Smooth muscle cell of the brain vasculature (primary cell): ENCODE results near the gene TNFRSF11A.

Source experiments
- DNase-seq: peaks from one replicate; pipeline ENCODE4 v3.0.0-alpha.2; 2012; ENCODE audit warnings: low read depth, low spot score

Gene TNFRSF11A

DNA sequence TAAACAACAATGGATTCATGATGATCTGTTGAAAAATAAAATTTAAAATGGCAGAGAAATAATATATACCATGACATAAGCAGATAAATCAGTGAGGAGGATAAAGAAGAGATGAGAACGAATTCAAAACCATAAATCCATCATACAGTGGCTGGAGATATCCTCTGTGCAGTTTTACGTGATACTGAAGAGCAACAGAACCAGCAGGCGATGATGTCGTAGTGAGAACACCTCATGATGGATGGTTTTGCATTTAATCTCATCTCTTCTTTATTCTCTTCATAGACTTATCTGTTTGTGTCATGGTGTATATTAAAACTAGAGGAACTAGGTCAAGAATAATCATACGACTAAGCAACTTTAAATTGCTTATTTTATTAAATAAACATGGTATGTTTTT is 56.3 kb downstream of the TNFRSF11A start:
- no peak for DNase-seq

DNA sequence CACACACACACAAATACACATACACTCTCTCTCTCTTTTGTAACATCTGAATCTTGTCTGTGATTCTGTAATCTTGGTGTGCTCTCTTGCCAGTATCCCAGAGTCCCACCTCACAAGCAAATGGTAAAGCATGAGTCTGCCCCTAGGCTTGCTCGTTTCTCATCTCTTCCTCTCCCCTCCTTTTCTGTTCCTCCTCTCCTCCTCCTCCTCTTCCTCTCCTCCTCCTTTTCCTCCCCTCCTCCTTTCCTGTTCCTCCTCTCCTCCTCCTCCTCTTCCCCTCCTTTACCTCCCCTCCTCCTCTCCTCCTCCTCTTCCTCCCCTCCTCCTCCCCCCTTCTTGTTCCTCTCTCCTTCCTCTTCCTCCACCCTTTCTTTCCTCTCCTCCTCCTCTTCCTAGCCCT is 59.0 kb downstream of the TNFRSF11A start:
- DNase-seq, result no peak

DNA sequence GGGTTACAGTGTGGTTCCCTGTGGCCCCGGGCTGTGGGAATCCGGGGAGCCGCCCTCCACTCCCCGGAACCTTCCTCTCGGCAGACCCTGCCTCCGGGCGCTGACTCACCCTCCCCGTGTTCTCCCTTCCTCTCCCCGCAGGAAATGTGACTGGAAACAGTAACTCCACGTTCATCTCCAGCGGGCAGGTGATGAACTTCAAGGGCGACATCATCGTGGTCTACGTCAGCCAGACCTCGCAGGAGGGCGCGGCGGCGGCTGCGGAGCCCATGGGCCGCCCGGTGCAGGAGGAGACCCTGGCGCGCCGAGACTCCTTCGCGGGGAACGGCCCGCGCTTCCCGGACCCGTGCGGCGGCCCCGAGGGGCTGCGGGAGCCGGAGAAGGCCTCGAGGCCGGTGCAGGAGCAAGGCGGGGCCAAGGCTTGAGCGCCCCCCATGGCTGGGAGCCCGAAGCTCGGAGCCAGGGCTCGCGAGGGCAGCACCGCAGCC is 59.5 kb downstream of the TNFRSF11A start:
- DNase-seq, result no peak

DNA sequence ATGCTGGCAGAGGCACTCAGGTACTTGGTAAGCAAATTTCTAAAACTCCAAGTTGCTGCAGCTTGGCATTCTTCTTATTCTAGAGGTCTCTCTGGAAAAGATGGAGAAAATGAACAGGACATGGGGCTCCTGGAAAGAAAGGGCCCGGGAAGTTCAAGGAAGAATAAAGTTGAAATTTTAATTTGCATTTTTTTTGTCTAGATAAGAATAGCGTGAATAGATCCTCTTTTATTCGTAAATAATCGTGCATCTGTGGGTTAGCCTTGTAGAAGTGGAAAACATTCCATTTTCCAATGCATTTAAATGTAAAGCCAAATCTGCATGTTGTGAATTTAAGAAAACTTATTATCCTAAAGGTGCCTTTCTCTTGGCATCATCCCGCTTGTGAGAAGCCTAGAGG is 61.0 kb downstream of the TNFRSF11A start:
- no peak for DNase-seq

DNA sequence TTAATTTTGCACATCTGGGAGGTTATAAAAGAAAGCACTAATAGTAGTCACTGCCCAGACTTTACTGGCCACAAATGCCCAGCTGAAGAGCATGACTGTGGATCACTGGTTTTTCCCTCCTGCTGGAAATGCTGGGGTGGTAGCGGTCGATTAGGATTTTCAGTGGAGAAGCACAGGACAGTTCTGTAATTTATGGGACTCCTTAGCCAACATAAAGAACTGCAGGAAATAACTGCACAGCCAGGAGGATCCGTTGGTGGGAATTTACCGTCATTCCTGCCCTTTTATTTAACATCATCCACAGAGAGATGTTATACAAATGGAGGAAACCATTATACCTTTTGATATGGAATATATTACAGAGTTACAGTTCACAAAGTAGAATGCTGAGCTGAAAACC is 61.5 kb downstream of the TNFRSF11A start:
- no peak for DNase-seq

DNA sequence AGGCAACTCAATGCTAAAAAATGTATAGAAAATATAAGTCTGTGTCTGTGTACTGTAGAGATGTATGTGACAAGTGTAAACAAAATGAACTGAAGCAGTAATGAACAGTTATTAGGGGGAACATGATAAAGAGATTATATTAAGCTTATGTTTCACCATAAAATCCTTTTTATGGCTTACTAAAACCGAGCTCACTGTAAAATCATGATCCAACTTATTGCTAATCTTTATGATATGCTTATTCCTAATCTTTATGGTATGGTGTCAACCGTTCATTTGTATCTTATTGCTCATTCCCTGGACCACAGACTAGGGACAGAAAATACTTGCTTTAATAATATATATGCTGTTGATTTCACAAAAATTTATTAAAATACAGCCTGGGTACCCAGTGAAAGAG is 62.1 kb downstream of the TNFRSF11A start:
- no peak for DNase-seq

DNA sequence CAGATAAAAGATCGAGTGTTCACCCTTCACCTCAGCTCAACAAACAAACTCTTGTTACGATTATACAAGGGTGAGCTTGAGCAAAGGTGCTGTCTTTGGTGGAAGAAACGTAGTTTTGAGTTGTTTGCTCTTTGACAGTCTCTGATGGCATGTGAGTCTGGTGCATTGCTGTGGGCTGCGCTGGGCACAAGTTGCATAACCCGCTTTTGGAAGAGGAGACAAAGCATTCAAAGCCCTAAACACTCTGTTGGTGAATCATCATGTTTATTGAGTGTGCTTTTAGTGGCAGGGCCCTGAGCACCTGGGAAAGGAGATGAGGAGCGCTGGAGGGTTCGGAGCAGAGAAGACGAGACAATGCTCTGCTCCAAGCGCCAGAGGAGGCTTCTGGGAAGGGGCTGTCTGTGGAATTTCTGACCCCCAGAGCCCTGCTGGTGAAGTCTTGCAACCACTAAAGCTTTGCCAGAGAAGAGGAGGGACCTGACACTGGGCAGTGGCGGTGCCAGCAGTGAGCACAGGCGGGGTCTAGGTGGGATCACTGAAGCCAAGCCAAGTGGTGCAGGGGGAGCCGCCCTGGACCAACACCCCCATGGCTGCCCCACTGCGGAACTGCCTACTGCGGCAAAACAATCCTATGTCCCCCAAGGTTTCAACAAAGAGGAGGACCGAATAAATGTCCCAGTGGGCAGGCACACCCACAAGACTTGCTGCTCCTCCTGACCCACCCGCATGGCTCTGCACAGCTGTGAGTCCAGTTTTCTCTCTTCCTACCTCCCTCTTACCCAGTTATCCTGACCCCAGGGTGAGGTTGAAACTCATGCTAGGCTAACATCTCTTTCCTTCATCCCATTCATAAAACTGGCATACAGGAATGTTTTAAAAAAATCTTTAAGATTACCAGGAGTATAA is 64.0 kb downstream of the TNFRSF11A start:
- DNase-seq, result no peak

DNA sequence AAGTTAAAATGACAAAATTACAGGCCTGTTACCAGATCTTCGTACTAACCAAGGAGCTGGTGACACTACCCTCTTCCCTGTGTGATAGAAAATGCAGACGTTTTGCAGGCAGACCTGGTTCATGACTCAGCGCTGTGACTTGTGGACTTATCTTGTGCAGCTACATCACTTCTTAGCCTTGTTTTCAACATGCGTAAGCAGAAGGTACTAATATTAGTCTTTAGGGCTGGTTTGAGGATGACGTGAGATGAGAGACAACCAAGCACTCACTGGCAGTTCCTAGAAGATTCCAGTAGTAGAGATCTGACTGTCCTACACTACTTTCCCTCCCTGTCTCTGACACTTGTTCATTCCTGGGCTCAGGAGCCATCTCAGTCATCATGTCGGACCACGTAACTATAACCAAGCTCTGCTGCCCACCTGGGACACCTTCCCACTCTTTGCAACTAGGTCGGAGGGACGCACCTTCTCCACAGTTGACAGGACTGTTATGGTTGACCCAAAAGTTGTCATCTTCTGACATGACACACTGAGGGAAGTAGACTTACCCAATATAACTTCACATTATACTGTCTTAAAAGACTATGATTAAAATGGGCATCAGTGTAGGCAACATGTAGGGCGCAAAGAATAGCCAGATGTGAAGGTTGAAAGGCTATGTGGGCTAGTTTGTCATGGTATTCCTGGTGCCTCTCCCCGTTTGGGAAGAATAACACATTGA is 64.8 kb downstream of the TNFRSF11A start:
- DNase-seq, result no peak

DNA sequence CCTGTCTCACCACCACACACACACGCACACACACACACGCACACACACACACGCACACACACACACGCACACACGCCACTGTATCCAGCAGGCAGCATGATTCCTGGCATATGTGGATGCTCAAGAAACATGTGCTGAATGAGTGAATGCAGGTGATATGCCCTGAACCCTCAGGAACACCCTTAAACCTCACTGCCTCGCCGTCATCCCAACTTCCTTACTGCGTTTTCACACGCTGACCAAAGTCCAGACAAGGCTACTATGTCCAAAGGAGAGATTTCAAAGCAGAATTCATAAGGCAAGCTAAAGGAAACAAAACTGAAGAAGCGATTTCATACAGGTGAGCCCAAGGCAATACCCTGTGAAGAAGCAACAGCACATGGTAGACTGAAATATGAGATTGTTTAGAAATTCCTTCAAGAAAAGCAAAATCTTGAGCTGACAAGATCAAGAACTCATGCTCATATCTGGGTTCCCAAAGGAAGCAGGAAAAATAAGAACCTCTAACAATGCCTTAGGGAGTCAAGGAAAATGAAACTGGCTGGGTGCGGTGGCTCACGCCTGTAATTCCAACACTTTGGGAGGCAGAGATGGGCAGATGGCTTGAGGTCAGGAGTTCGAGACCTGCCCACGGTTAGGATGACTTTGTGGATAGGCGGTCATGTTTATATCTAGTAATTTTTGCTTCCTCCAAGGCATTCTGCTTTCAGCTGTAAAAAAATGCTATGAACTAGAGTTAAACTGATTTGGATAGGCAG is 69.1 kb downstream of the TNFRSF11A start:
- DNase-seq, result no peak

DNA sequence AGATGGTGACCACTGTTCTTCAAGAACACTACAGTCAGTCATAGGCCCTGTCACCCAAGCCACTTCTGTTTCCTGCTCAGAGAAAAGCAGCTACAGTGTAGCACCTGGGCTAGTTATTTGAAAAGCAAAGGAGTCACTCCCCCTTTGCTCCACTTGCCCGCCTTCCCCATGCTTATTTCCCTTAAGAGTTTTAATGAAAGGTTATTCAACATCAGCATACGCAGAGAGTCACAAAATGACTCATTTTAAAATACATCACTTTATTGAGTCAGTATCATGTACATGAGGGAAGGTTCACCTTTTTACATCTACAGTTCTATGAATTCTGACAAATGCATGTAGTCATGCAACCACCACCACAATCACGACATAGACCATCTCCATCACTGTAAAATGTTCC is 71.3 kb downstream of the TNFRSF11A start:
- DNase-seq, result no peak

DNA sequence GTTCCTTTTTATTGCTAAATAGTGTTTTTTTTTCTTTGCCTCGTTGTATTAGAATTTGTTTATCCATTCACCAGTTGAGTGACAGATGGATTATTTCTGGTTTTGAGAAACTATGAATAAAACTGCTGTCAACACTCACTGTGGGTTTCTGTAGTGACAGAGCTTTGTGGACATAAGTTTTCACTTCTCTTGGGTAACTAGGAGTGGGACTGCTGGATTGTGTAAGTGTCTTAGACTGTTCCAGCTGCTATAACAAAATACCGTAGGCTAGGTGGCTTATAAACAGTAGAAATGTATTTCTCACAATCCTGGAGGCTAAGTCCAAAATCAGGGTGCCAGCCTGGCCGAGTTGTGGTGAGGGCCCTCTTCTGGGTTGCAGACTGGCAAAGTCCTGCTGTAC is 71.9 kb downstream of the TNFRSF11A start:
- no peak for DNase-seq

DNA sequence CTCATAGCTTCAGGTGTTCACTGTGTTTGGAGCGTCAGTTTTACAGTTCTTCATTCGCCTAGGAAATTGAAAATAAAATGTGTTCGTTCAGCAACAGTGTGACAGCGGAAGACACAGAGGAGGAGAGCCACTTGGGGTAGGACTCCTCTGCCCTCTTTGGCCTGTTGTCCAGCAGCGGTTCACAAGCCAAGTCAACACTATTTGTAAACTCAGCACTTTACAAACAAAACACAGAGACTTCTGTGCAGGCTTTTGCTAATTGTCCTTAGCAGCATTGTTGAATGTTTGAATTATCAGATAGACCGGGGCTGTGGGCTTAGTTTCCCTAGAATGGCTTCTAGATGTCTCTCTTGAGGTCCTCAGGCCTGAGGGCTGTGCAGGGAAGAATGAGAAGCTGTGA is 73.2 kb downstream of the TNFRSF11A start:
- DNase-seq, result no peak

DNA sequence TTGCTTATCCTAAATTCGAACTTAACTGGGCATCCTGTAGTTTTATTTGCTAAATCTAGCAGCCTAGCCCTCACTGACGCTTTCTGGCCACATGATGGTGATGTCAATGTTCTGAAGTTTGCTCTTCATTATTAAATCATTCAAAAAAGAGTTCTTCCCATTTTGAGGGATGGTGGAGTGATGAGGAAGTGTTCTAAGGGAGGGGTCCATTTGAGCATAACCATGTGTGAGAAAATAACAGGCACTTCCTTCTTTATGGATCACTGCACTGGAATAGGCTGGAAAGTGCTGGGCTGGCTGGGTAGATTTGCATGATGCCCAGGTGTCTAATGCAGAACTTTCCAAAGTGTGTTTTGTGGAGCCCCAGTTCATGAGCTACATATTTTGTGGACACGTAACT is 74.2 kb downstream of the TNFRSF11A start:
- DNase-seq, result no peak

DNA sequence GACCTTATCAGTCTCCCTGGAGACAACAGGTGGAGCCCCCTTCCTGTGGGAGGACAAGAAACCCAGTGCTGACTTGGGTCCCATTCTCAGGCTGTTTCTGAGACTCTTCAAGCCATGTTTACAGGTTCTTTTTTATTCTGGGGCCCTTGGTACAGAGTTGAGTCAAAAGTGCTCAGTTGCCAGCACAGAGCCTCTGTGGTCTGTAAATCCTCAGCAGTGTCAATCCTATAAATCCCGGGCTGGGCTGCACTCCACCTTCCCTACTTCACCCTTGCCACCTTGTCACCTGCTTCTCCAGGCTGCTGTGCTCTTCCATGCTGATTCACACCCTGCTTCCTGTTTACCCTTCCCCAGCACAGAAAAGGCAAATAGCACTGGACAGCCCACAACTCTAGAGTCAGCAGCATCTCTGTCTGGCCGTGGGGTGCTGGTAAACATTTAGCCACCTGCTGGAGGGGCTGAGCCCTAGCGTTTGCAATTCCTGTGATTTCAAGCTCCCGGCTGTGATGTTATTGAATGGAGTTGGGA is 74.7 kb downstream of the TNFRSF11A start:
- DNase-seq, result no peak

DNA sequence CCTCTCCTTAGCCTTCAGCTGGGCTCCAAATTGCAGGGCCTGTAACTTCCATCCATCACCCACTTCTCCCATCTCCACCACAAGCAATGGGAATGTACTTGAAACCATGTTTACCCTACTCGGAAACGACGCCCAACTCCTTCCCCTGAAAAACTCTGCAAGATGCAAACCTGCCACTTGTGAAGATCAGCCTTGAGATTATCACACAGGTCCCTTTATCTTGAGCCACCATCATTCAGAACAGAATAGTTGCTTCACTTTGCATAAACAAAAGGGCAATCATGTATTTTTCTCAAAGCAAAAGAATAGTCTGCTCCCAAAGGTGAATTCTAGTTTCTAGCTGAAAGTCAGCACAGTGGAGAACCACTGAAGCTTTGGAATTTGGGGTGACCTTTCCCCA is 75.8 kb downstream of the TNFRSF11A start:
- DNase-seq, result no peak

DNA sequence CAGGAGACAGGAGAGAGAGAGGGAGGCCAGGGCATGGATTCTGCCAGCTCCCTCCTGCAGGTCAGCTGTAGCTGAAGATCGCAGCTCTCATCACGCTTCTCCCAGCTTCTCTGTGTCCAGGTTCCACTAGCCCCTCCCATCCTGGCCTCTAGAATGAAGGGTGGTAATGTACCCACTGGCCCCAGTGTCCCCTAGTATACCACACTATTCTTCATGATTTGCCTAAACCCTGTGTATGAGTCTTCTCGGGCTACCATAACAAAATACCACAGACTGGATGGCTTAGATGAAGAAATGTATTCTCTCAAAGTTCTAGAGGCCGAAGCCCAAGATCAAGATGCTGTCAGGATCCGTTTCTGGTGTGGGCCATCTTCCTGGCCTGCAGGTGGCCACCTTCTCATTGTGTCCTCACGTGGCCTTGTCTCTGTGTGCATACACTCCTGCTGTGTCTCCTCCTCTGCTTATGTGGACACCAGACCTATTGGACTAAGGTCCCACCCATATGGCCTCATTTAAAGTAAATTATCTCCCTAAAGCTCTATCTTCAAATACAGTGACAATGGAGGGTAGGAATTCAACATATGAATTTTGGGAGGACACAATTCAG is 77.3 kb downstream of the TNFRSF11A start:
- DNase-seq, result no peak

DNA sequence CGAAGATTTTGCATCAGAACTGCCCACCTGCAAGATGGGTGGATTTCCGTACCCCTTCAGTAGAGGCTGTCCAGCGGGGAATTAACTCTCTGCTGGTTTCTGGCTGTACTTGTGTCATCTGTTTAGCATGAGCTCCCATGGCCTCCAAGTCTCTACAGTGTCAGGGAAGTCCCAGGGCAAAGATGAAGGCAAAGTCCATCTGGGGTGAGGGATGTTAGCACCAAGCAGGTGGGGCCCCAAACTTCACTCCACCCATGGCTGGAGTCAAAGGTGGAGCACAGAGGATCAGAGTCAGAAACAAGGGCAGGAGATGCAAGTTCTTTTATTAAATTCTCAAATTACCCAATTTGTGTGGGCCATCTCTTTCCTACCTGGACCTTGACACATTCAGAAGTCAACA is 78.0 kb downstream of the TNFRSF11A start:
- DNase-seq, result no peak

DNA sequence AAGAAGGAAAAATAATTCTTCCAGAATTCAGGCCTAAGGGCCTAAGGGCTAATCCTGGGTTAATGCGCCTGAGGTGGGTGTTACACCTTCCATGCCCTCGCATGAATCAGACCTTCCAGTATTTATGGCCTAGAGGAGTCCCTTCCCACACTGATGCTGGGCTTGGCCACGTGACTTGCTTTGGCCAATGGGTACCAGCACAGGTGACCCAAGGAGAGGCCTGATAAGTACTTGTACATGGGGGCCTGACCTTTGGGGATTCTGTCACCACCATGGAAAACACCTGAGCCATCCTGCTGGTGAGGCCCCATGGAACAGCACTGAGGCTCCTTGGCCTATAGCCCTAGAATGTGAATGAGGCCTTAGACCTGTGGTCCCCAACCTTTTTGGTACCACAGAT is 79.8 kb downstream of the TNFRSF11A start:
- DNase-seq, result no peak

DNA sequence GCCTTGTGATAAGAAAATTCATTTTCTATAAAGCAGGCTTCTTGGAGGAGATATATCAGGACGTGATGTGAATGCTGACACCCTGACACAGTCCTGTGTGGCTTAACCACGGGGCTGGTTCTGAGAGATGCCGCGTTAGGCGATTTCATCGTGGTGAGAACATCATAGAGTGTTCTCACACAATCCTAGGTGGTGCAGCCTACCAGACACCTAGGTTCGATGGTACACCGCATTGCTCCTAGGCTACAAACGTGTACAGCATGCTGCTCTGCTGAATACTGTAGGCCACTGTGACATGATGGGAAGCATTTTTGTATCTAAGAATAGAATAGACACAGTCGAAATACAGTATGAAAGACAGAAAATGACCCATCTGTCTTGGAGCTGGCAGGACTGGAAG is 82.5 kb downstream of the TNFRSF11A start:
- no peak for DNase-seq

DNA sequence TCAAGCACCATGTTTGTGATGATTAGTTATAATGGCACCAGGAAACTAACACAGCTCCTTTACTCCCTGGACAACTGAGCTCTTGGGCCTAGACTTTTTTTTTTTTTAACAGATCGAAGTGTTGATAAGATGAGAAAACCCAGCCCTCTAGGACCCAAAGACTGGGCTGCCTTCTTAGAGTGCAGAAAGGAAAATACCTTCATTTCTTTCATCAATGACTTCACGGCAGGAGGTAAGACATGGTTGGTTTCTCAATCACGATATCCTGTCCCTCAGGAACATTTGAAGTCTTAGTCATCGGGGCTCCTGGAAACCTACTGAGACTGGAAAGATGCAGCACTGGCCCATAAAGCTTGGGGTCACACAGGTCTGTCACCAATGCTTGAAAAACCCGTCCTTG is 84.7 kb downstream of the TNFRSF11A start:
- no peak for DNase-seq

DNA sequence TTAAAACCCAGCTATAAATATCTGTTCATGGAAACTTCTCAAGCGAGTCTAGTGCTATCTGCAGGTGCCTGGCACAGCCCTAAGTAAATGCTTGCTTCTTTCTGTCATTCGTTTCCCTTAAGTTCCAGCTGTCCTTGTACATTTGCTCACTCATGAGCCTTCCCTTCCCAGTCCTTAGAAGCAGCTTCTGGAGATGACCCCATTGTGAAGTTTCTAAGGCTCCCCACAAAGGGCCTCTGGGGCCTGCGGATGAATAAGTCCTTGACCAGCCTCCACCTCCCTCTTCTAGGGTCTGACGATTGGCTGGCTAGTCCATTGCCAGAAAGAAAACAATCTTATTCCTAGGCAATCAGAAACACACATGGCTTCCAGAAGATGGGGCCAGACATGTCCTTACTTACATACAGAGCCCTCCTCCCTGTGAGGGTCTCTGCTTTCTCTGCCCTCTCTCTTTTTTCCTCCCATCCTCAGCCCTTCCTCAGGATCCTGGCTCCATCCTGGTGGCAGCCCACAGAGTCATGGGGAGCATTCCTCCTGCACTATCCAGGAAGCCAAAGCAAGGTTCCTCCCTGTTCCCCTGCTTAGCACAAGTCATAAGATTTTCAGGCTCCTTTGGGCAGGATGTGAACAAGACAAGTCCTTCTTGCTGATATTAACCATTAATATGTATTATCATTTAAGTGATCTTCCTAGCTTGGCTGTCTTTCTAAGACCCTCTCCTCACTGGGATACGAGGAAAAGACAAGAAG is 87.3 kb downstream of the TNFRSF11A start:
- DNase-seq, result no peak
